CD8-positive, alpha-beta memory T cell (primary cell): ENCODE data around the gene KIF14. TPM values are rescaled to one million over a fixed set of nuclear protein-coding genes. Genes with fewer than 3 reads are reported as not detected.

Experiments used
- CTCF ChIA-PET: fragments of 350-600 bp; sonication (Branson Sonifier 250); formaldehyde crosslinking; loops from one replicate; lab custom pipeline; 2021; ENCODE audit warnings: antibody characterized with exemption; lab: Charles Lee
- POLR2A ChIA-PET: fragments of 350-600 bp; sonication (Branson Sonifier 250); formaldehyde crosslinking; loops from one replicate; lab custom pipeline; 2021; ENCODE audit warnings: antibody characterized with exemption; lab: Charles Lee
- DNase-seq, 5 donors: peaks; one replicate each; pipeline versions ENCODE4 v3.0.0 to v3.0.0-alpha.2; 2020 to 2022; ENCODE audit warnings: mixed read lengths in 1 of 5
- H3K27ac ChIP-seq: one replicate; pipeline ENCODE4 v1.7.0; 2013; ENCODE audit warnings: low read depth, mild to moderate bottlenecking, low read length, moderate library complexity
- H3K27me3 ChIP-seq: 2 replicates; pipeline ENCODE4 v1.7.0; 2013; ENCODE audit warnings: low read length, mild to moderate bottlenecking; ENCODE audit not compliant: insufficient read depth, poor library complexity, severe bottlenecking
- H3K36me3 ChIP-seq: 2 replicates; pipeline ENCODE4 v1.7.0; 2013; ENCODE audit warnings: mild to moderate bottlenecking, low read length, moderate library complexity; ENCODE audit not compliant: insufficient read depth
- H3K4me1 ChIP-seq: 2 replicates; pipeline ENCODE4 v1.7.0; 2013; ENCODE audit warnings: mild to moderate bottlenecking, low read length, moderate library complexity; ENCODE audit not compliant: insufficient read depth
- H3K4me3 ChIP-seq: 2 replicates; pipeline ENCODE4 v1.7.0; 2013; ENCODE audit warnings: mild to moderate bottlenecking, low read length
- H3K9me3 ChIP-seq: 2 replicates; pipeline ENCODE4 v1.7.0; 2013; ENCODE audit warnings: mild to moderate bottlenecking, low read length
- H3K27ac Mint-ChIP-seq, 8 donors: one replicate each; pipeline ENCODE4 v1.8.0; 2020 to 2021; ENCODE audit warnings: mixed read lengths in 8 of 8, mild to moderate bottlenecking in 6 of 8, inconsistent platforms in 3 of 8, moderate library complexity in 3 of 8
- H3K27me3 Mint-ChIP-seq, 2 donors: one replicate each; pipeline ENCODE4 v1.8.0; 2020 to 2021; ENCODE audit warnings: mixed read lengths in 2 of 2, mild to moderate bottlenecking in 1 of 2, moderate library complexity in 1 of 2
- H3K36me3 Mint-ChIP-seq, 3 donors: one replicate each; pipeline ENCODE4 v1.8.0; 2020 to 2021; ENCODE audit warnings: mixed read lengths in 3 of 3, inconsistent platforms in 1 of 3, mild to moderate bottlenecking in 1 of 3
- H3K4me1 Mint-ChIP-seq, 3 donors: one replicate each; pipeline ENCODE4 v1.8.0; 2020 to 2021; ENCODE audit warnings: mixed read lengths in 3 of 3, inconsistent platforms in 1 of 3, mild to moderate bottlenecking in 1 of 3
- H3K4me3 Mint-ChIP-seq, 7 donors: one replicate each; pipeline ENCODE4 v1.8.0; 2020 to 2021; ENCODE audit warnings: mixed read lengths in 7 of 7, mild to moderate bottlenecking in 6 of 7, moderate library complexity in 4 of 7, inconsistent platforms in 2 of 7
- H3K9me3 Mint-ChIP-seq, 5 donors: one replicate each; pipeline ENCODE4 v1.8.0; 2020 to 2022; ENCODE audit warnings: mixed read lengths in 5 of 5, mild to moderate bottlenecking in 3 of 5, moderate library complexity in 2 of 5, inconsistent platforms in 1 of 5
- polyA plus RNA-seq: library from polyadenylated mRNA; unstranded; fragments of 300-500 nt; fragmentation: Illumina TruSeq; gene quantifications from one replicate; pipeline ENCODE4 v1.2.3, GENCODE V29; 2021
- total RNA-seq, 2 experiments: library from RNA; stranded (reverse); gene quantifications; one replicate each; pipeline ENCODE4 v1.2.3, GENCODE V29; 2021

The KIF14 gene
- total and polyA plus RNA-seq, 3 experiments from 2014 or later: 9.3 TPM; not detected in 1

GRCh38 chr1:200610846-200611245 is 9.7 kb downstream of the KIF14 start:
- Mint-ChIP-seq H3K36me3 (no peaks in the 10 kb centered on the region), H3K27ac (no peak overlapping the region), H3K4me3 (no peak overlapping the region), H3K4me1 (peaks cover 0 to 5% (median 0%) of the 10 kb centered on the region in 3 donors), H3K27me3 (no peaks in the 10 kb centered on the region), H3K9me3 (no peaks in the 10 kb centered on the region)
- Histone ChIP-seq H3K27ac (no peak overlapping the region), H3K9me3 (no peaks in the 10 kb centered on the region), H3K27me3 (no peaks in the 10 kb centered on the region), H3K36me3 (no peaks in the 10 kb centered on the region), H3K4me1 (no peaks in the 10 kb centered on the region), H3K4me3 (no peak overlapping the region)
- DNase-seq: no peak
- ChIA-PET CTCF (no interaction called here), POLR2A (no interaction called here)

DNA sequence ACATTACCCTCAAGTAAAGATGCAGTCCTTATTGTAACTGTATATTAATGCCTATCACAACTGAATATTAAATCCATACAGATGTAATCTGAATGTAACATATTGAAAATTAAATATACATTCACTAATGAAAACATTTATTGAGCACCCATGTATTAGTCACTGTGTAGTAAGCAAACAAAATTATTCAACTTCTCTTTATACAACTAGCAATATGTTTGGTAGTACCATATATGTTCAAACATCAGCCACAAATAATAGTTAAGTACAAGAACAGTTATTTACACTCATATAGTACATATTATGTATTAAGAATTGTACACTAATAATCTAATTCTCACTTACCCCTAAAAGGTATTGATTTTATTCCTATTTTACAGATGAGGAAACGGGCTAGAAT is 17.9 kb downstream of the KIF14 start:
- ChIA-PET CTCF (no interaction called here), POLR2A (no interaction called here)
- Mint-ChIP-seq H3K36me3 (no peaks in the 10 kb centered on the region), H3K27me3 (no peaks in the 10 kb centered on the region), H3K4me3 (no peak overlapping the region), H3K9me3 (no peaks in the 10 kb centered on the region), H3K27ac (no peak overlapping the region), H3K4me1 (peaks cover 0 to 8% (median 3%) of the 10 kb centered on the region in 3 donors)
- Histone ChIP-seq H3K4me3 (no peak overlapping the region), H3K4me1 (no peaks in the 10 kb centered on the region), H3K9me3 (no peaks in the 10 kb centered on the region), H3K27me3 (no peaks in the 10 kb centered on the region), H3K27ac (no peak overlapping the region), H3K36me3 (no peaks in the 10 kb centered on the region)
- no peak for DNase-seq

- H3K27ac ChIP-seq: no peak overlapping the region
- H3K4me1 ChIP-seq: no peaks in the 10 kb centered on the region
- Mint-ChIP-seq H3K9me3 (no peaks in the 10 kb centered on the region), H3K4me1 (no peaks in the 10 kb centered on the region), H3K36me3 (no peaks in the 10 kb centered on the region), H3K27ac (no peak overlapping the region), H3K4me3 (no peak overlapping the region), H3K27me3 (no peaks in the 10 kb centered on the region)
- H3K4me3 ChIP-seq: no peak overlapping the region
- no peaks in the 10 kb centered on the region for H3K9me3 ChIP-seq
- no peaks in the 10 kb centered on the region for H3K27me3 ChIP-seq
- ChIA-PET POLR2A (no interaction called here), CTCF (no interaction called here)
- H3K36me3 ChIP-seq: no peaks in the 10 kb centered on the region
- DNase-seq: no peak
Observed at GRCh38 chr1:200590001-200590400, 30.6 kb downstream of the KIF14 start.

DNA sequence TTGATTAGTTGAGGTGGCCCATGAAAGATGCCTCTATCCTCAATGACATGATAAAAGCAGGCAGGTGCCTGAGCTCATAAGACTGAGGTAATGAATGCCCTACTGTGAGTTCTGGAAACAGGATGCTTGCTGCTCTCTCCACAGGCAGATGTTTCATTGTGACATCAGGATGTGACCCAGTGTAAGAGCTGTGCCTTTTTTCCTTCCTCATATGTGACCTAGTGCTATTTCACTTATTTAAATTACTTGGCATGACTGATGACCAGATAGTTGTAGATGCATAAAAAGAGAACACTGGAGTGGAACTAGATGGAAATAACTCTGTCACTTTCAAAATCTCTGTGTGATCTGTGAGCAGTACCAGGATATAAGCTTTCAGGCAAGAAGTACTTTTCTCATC is 31.9 kb downstream of the KIF14 start:
- H3K4me3 Mint-ChIP-seq: no peak overlapping the region
- Histone ChIP-seq H3K27ac (no peak overlapping the region), H3K4me1 (no peaks in the 10 kb centered on the region), H3K9me3 (no peaks in the 10 kb centered on the region), H3K4me3 (no peak overlapping the region), H3K27me3 (no peaks in the 10 kb centered on the region), H3K36me3 (no peaks in the 10 kb centered on the region)
- no peaks in the 10 kb centered on the region for H3K36me3 Mint-ChIP-seq
- peaks cover 0 to 2% (median 0%) of the 10 kb centered on the region in 5 donors for H3K9me3 Mint-ChIP-seq
- H3K4me1 Mint-ChIP-seq: no peaks in the 10 kb centered on the region
- CTCF ChIA-PET: no interaction called here
- H3K27ac Mint-ChIP-seq: peak overlapping the region in 2 of 8 donors; percentile 24 to 40
- POLR2A ChIA-PET: no interaction called here
- no peak for DNase-seq
- H3K27me3 Mint-ChIP-seq: no peaks in the 10 kb centered on the region

GRCh38 chr1:200564319-200564718 is 56.2 kb downstream of the KIF14 start:
- H3K9me3 Mint-ChIP-seq: no peaks in the 10 kb centered on the region
- H3K36me3 Mint-ChIP-seq: no peaks in the 10 kb centered on the region
- DNase-seq: no peak
- no peak overlapping the region for H3K4me3 Mint-ChIP-seq
- no peak overlapping the region for H3K27ac ChIP-seq
- H3K9me3 ChIP-seq: no peaks in the 10 kb centered on the region
- peak overlapping the region in 1 of 8 donors; percentile 47 for H3K27ac Mint-ChIP-seq
- CTCF ChIA-PET: no interaction called here
- H3K36me3 ChIP-seq: no peaks in the 10 kb centered on the region
- H3K4me3 ChIP-seq: no peak overlapping the region
- no peaks in the 10 kb centered on the region for H3K27me3 ChIP-seq
- H3K4me1 ChIP-seq: no peaks in the 10 kb centered on the region
- POLR2A ChIA-PET: no interaction called here
- H3K27me3 Mint-ChIP-seq: peaks cover 0 to 4% of the 10 kb centered on the region in 2 donors
- peaks cover 7 to 10% (median 10%) of the 10 kb centered on the region in 3 donors for H3K4me1 Mint-ChIP-seq

GRCh38 chr1:200561856-200562214 is 58.7 kb downstream of the KIF14 start:
- no peak for DNase-seq
- Histone ChIP-seq H3K4me3 (no peak overlapping the region), H3K27me3 (no peaks in the 10 kb centered on the region), H3K27ac (no peak overlapping the region), H3K9me3 (no peaks in the 10 kb centered on the region), H3K4me1 (no peaks in the 10 kb centered on the region), H3K36me3 (no peaks in the 10 kb centered on the region)
- Mint-ChIP-seq H3K36me3 (no peaks in the 10 kb centered on the region), H3K27me3 (peaks cover 0 to 4% of the 10 kb centered on the region in 2 donors), H3K4me1 (peaks cover 7 to 10% (median 10%) of the 10 kb centered on the region in 3 donors), H3K9me3 (no peaks in the 10 kb centered on the region), H3K4me3 (peak overlapping the region in 1 of 7 donors; percentile 12), H3K27ac (peak overlapping the region in 3 of 8 donors; percentile 9 to 53 (median 43))
- ChIA-PET CTCF (interaction anchor here (1.5 kb wide), 1 partner anchor 246 kb away, joined by 3 read pairs; no protein-coding TSS in a partner anchor), POLR2A (no interaction called here)

- Mint-ChIP-seq H3K27me3 (peaks cover 0 to 1% of the 10 kb centered on the region in 2 donors), H3K27ac (no peak overlapping the region), H3K4me3 (no peak overlapping the region), H3K36me3 (no peaks in the 10 kb centered on the region), H3K4me1 (peaks cover 7 to 10% (median 10%) of the 10 kb centered on the region in 3 donors), H3K9me3 (no peaks in the 10 kb centered on the region)
- no peak overlapping the region for H3K27ac ChIP-seq
- H3K4me1 ChIP-seq: no peaks in the 10 kb centered on the region
- ChIA-PET POLR2A (no interaction called here), CTCF (interaction anchor here (1.0 to 1.9 kb wide), 6 partner anchors 8 to 282 kb away, joined by 3 to 6 read pairs (median 4); no protein-coding TSS in a partner anchor)
- peak in 1 of 5 donors; percentile 5 for DNase-seq
- no peaks in the 10 kb centered on the region for H3K36me3 ChIP-seq
- no peaks in the 10 kb centered on the region for H3K27me3 ChIP-seq
- no peaks in the 10 kb centered on the region for H3K9me3 ChIP-seq
- H3K4me3 ChIP-seq: no peak overlapping the region
Observed at GRCh38 chr1:200558866-200559459, 61.6 kb downstream of the KIF14 start.

GRCh38 chr1:200556002-200556401 is 64.5 kb downstream of the KIF14 start:
- ChIA-PET POLR2A (no interaction called here), CTCF (interaction anchor here (1.1 kb wide), 1 partner anchor 47 kb away, joined by 3 read pairs; no protein-coding TSS in a partner anchor)
- no peak for DNase-seq
- H3K4me3 ChIP-seq: no peak overlapping the region
- Mint-ChIP-seq H3K4me3 (no peak overlapping the region), H3K27ac (no peak overlapping the region), H3K36me3 (no peaks in the 10 kb centered on the region), H3K9me3 (no peaks in the 10 kb centered on the region), H3K4me1 (no peaks in the 10 kb centered on the region), H3K27me3 (no peaks in the 10 kb centered on the region)
- H3K9me3 ChIP-seq: no peaks in the 10 kb centered on the region
- H3K27me3 ChIP-seq: no peaks in the 10 kb centered on the region
- H3K4me1 ChIP-seq: no peaks in the 10 kb centered on the region
- no peak overlapping the region for H3K27ac ChIP-seq
- no peaks in the 10 kb centered on the region for H3K36me3 ChIP-seq
